GM18499 (cell line): ENCODE results near the gene MYBPC1.

Source experiments
- ATAC-seq: cut with Tn5 transposase; IDR thresholded peaks from one replicate; pipeline ENCODE4 v1.9.1; 2021; ENCODE audit warnings: moderate number of reproducible peaks; ENCODE audit not compliant: insufficient read depth, unreplicated experiment

The MYBPC1 gene

GRCh38 chr12:101691503-101692096 is 96.8 kb downstream of the MYBPC1 start:
- ATAC-seq = no peak

GRCh38 chr12:101694297-101694848 is 99.6 kb downstream of the MYBPC1 start:
- ATAC-seq = no peak

GRCh38 chr12:101694986-101695385 is 100.2 kb downstream of the MYBPC1 start:
- no peak for ATAC-seq

DNA sequence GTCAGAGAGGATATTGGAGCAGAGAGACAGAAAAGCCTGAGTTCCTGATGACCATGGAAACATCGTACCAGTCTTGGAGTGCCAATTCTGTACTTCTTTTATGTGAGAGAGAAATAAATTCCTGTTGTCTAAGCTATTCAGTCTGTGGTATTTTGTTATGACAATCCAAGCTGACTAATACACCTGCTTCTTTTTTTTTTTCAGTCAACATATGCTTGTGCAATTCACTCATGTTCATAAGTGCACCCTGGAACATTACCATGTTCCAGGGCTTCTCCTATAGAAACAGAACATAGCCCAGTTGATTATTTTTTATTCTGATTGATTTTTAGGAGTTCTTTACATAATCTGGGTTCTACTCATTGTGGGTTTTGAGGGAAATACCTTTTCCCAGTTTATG is 100.9 kb downstream of the MYBPC1 start:
- no peak for ATAC-seq

GRCh38 chr12:101696251-101697196 is 101.8 kb downstream of the MYBPC1 start:
- ATAC-seq = no peak

- ATAC-seq = no peak
These were observed 102.6 kb downstream of the MYBPC1 start, which contains the start of gene CHPT1 for GRCh38 chr12:101697197-101697929. Gene CHPT1, plus strand, starts transcription at chr12:101697640. Its CDS starts 222 bp downstream, at chr12:101697862.

- ATAC-seq = no peak
These were observed 103.4 kb downstream of the MYBPC1 start for GRCh38 chr12:101697930-101698799.

- no peak for ATAC-seq
These were observed 104.1 kb downstream of the MYBPC1 start for GRCh38 chr12:101698800-101699347.

GRCh38 chr12:101700299-101700820 is 105.6 kb downstream of the MYBPC1 start:
- ATAC-seq = no peak

GRCh38 chr12:101703487-101703886 is 108.7 kb downstream of the MYBPC1 start:
- ATAC-seq = no peak

GRCh38 chr12:101706403-101706802 is 111.6 kb downstream of the MYBPC1 start:
- ATAC-seq = no peak

DNA sequence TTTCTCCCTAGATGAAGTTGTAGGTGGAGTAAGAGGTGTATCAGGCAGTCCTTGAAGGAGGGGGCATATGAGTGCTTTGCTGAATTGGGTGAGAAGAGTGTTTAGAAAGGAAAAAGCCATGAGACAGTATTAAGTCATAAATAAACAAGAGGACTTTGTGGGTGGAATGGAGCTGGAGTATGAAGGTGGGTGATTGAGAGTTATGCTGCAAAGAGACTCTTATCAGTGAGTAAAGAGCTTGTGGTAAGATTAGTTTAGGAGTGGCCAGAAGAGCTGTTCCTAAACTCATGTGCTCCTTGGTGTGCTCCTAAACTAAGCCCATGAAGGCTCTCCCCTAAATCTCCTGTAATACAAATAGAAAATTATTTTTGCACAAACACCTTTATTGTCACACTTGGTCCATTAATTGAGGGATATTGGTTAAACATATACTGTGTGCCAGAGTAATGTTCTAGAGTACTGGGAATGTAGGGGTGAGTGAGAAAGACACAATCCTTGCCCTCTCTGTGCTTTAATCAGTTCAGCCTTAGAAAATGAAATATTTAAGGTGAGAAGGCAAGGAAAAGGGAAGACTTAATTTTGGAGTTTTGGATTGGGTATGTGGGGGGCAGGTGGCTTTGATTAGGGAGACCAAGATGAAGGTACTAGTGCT is 112.5 kb downstream of the MYBPC1 start:
- no peak for ATAC-seq

DNA sequence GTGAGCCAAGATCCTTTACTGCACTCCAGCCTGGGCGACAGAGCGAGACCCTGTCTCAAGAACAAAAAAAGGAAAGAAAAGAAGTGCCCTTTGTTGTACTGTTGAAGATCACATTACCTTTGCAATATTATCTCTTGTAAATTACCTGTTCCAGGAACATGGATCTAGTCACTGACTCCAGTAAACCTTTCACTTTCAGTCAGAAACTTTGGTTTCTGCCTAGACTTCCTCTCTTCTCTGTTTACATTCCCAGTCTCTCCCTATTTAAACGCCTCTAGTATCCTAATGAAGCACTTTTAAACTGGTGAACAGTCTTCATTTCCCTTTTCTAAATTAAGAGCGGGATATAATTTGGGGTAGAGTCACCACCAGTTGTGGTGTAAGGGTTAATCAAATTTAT is 115.5 kb downstream of the MYBPC1 start:
- ATAC-seq = no peak

DNA sequence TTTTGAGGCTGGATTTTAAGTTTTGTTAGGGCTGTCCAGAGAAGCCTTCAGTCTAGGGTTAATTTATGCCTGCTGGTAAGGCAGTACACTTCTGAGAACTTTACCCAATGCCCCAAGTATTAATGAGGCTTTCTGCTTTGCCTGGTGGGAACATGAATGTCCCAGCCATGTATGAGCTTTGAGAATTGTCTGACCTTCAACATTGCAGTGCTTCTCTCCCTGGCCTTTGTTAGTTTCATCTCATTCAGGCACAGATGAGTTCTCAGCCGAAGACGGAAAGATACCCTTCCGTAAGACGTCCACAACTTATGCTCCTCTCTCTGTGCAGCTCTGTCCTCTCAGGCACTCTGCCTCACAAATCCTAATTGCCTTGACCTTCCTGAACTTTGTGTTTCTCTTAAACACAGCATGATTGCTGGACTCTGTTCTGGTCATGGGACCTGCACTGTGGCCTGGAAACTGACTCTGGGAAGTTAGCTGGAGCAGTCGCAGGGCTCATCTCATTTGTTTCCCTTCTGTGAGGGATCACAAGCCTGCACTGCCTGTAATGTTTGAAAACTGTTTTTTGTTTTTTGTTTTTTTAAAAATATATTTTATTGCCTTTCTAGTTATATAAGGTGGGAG is 118.4 kb downstream of the MYBPC1 start:
- no peak for ATAC-seq

GRCh38 chr12:101713930-101714329 is 119.2 kb downstream of the MYBPC1 start:
- ATAC-seq = no peak

- ATAC-seq = no peak
These were observed 120.2 kb downstream of the MYBPC1 start for GRCh38 chr12:101714877-101715444.

DNA sequence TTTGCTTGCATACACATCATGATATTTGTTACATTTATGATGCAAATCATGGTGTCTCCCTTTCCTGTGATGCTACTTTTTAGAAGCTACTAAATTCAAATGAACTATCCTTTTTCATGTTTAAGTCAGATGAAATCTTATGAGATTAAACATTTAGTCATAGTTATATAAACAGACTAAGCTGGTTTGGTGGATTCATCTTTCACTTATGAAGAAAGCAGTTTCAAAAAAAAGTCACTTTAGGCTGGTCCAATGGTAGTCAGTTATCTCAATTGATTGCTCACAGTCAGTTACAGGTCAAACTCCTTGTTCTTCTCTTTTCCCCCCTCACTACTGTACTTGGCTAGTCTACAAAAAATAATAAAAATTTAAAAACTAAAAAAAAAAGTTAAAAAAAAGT is 124.8 kb downstream of the MYBPC1 start:
- no peak for ATAC-seq

GRCh38 chr12:101720118-101720517 is 125.3 kb downstream of the MYBPC1 start:
- ATAC-seq = no peak
